ENCODE results near the gene HS2ST1. TPM values are rescaled to one million over a fixed set of nuclear protein-coding genes. Genes with fewer than 3 reads are reported as not detected.

Gene HS2ST1
- total RNA-seq, 3 donors from 2014 or later: 17.7 to 18.0 (median 17.8) TPM

DNA sequence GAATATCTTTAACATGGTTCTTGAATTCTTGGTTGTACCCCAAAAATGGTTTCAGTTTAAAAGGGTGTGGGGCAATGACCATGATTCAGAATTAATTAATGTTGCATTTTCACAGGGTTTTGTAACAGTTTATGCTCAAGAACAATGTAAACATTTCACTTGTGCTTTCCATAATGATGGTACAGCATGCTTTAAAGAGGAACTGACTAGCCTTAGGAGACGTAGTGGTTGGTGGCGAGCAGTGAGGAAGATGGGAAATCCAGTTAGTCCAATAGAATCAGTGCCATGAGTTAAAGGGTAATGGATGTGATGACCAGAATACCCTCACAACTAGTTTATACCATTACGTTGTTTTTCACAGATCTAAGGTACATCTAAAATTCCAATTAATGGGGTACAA is 138.0 kb downstream of the HS2ST1 start:
- Histone ChIP-seq H3K4me1 (no peaks in the 10 kb centered on the region), H3K27me3 (no peaks in the 10 kb centered on the region), H3K4me3 (no peak overlapping the region), H3K27ac (no peak overlapping the region), H3K36me3 (no peaks in the 10 kb centered on the region), H3K9me3 (no peaks in the 10 kb centered on the region)
- TF ChIP-seq, protein P1, sequence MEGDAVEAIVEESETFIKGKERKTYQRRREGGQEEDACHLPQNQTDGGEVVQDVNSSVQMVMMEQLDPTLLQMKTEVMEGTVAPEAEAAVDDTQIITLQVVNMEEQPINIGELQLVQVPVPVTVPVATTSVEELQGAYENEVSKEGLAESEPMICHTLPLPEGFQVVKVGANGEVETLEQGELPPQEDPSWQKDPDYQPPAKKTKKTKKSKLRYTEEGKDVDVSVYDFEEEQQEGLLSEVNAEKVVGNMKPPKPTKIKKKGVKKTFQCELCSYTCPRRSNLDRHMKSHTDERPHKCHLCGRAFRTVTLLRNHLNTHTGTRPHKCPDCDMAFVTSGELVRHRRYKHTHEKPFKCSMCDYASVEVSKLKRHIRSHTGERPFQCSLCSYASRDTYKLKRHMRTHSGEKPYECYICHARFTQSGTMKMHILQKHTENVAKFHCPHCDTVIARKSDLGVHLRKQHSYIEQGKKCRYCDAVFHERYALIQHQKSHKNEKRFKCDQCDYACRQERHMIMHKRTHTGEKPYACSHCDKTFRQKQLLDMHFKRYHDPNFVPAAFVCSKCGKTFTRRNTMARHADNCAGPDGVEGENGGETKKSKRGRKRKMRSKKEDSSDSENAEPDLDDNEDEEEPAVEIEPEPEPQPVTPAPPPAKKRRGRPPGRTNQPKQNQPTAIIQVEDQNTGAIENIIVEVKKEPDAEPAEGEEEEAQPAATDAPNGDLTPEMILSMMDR (IDR thresholded peaks at IDR 0.05): no peak
- TF ChIP-seq POLR2AphosphoS5 (IDR thresholded peaks at IDR 0.05) (no peak), POLR2A (IDR thresholded peaks at IDR 0.05) (no peak)
- intact Hi-C loops (cut with DNase I; ENCODE audit: low total_unique reads): no loop called here
- no peak for DNase-seq (ENCODE audit: low spot score in 2 of 2)

DNA sequence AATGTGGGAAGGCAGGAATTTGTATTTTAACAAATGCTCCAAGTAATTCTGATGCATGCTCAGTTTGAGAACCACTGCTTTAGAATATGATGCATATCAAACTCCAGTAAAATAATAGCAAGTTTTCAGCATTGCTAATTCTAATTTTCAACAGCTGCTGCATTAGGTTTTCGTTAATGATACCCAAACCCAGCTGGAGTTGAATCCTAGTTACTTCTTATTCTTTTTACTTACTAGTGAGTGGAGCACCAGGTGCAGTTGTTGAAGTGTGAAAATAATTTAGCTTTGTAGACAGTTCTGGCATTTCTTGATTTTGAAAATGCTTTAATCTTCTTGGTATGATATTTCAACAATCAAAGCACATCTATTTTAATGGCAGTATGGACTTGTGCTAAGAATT is 138.5 kb downstream of the HS2ST1 start:
- Histone ChIP-seq H3K27me3 (no peaks in the 10 kb centered on the region), H3K36me3 (no peaks in the 10 kb centered on the region), H3K9me3 (no peaks in the 10 kb centered on the region), H3K4me3 (no peak overlapping the region), H3K27ac (no peak overlapping the region), H3K4me1 (no peaks in the 10 kb centered on the region)
- TF ChIP-seq, protein P1 (IDR thresholded peaks at IDR 0.05): no peak
- TF ChIP-seq POLR2AphosphoS5 (IDR thresholded peaks at IDR 0.05) (no peak), POLR2A (IDR thresholded peaks at IDR 0.05) (no peak)
- intact Hi-C loops (cut with DNase I; ENCODE audit: low total_unique reads): no loop called here
- DNase-seq (ENCODE audit: low spot score in 2 of 2): no peak

DNA sequence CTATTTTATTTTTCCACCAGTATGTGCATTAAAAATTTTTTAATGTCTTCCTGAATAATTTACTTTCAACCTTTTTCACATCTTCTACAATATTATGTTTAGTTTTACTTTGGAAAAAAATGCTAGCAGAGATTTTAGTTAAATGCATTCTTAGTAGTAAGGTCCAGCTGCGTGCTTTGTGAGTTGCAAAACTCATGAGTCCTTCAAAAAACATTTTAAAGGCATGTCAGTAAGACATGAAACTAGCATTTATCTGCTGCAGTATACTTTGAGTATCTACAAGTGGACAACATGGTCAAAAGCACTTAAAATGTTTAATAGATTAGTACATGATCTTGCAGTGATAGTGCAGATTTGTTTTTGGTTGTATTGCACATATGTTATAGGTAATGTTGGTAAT is 139.0 kb downstream of the HS2ST1 start:
- Histone ChIP-seq H3K36me3 (no peaks in the 10 kb centered on the region), H3K4me3 (no peak overlapping the region), H3K27me3 (no peaks in the 10 kb centered on the region), H3K27ac (no peak overlapping the region), H3K9me3 (no peaks in the 10 kb centered on the region), H3K4me1 (no peaks in the 10 kb centered on the region)
- intact Hi-C loops (cut with DNase I; ENCODE audit: low total_unique reads): no loop called here
- TF ChIP-seq, protein P1 (IDR thresholded peaks at IDR 0.05): no peak
- TF ChIP-seq POLR2AphosphoS5 (IDR thresholded peaks at IDR 0.05) (no peak), POLR2A (IDR thresholded peaks at IDR 0.05) (no peak)
- no peak for DNase-seq (ENCODE audit: low spot score in 2 of 2)

DNA sequence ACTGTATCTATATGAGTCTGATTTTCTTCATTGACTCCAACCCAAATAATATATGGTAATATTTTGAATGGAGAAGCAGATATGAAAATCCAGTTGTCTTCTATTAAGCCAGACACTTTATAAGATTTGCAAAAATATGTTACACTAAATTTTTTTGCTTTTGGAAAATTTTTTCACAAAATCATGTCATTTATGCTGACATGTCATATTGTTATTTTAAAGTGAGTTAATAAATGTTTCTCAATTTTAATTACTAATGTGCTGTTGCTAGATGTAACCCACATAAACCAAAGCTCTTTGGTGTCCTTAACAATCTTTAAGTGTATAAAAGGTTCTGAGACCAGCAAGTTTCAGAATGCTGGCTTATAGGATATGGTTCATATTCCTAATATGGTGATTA is 142.5 kb downstream of the HS2ST1 start:
- no peak for DNase-seq (ENCODE audit: low spot score in 2 of 2)
- Histone ChIP-seq H3K27me3 (no peaks in the 10 kb centered on the region), H3K36me3 (no peaks in the 10 kb centered on the region), H3K4me1 (no peaks in the 10 kb centered on the region), H3K27ac (no peak overlapping the region), H3K4me3 (no peak overlapping the region), H3K9me3 (no peaks in the 10 kb centered on the region)
- TF ChIP-seq, protein P1 (IDR thresholded peaks at IDR 0.05): no peak
- no peak for TF ChIP-seq POLR2A (IDR thresholded peaks at IDR 0.05)
- TF ChIP-seq POLR2AphosphoS5 (IDR thresholded peaks at IDR 0.05): no peak
- intact Hi-C loops (cut with DNase I; ENCODE audit: low total_unique reads): no loop called here

DNA sequence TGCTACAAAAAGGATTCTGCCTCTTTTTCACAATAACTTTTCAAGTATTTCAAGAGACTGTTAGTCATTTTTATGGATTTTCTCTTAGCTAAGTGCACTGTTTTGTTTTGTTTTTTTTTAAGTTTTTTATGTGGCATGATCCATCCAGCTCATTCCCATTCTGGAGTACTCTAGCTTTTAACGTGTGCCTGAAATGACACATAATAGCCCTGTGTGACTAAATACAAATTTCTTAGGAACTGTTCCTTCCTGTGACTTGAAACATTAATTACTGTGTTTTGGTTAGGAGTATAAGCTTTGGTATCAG is 143.9 kb downstream of the HS2ST1 start:
- TF ChIP-seq POLR2AphosphoS5 (IDR thresholded peaks at IDR 0.05): no peak
- TF ChIP-seq POLR2A (IDR thresholded peaks at IDR 0.05): no peak
- TF ChIP-seq, protein P1 (IDR thresholded peaks at IDR 0.05): no peak
- no peaks in the 10 kb centered on the region for H3K9me3 ChIP-seq
- no peak for DNase-seq (ENCODE audit: low spot score in 2 of 2)
- H3K27ac ChIP-seq: peak overlapping the region in 1 of 2 donors; percentile 2
- H3K4me3 ChIP-seq: peak overlapping the region; percentile 28 to 52 (median 30)
- no peaks in the 10 kb centered on the region for H3K4me1 ChIP-seq
- H3K27me3 ChIP-seq: no peaks in the 10 kb centered on the region
- intact Hi-C loops (cut with DNase I; ENCODE audit: low total_unique reads): no loop called here
- H3K36me3 ChIP-seq: no peaks in the 10 kb centered on the region

Measured in breast epithelium (tissue), 4 donors.